GM18498 (cell line): ENCODE measurements around the gene ADAMTS9.

Experiments
- ATAC-seq: cut with Tn5 transposase; IDR thresholded peaks from one replicate; pipeline ENCODE4 v1.9.1; 2021; ENCODE audit warnings: mild to moderate bottlenecking, moderate library complexity; ENCODE audit not compliant: unreplicated experiment

The ADAMTS9 gene

DNA sequence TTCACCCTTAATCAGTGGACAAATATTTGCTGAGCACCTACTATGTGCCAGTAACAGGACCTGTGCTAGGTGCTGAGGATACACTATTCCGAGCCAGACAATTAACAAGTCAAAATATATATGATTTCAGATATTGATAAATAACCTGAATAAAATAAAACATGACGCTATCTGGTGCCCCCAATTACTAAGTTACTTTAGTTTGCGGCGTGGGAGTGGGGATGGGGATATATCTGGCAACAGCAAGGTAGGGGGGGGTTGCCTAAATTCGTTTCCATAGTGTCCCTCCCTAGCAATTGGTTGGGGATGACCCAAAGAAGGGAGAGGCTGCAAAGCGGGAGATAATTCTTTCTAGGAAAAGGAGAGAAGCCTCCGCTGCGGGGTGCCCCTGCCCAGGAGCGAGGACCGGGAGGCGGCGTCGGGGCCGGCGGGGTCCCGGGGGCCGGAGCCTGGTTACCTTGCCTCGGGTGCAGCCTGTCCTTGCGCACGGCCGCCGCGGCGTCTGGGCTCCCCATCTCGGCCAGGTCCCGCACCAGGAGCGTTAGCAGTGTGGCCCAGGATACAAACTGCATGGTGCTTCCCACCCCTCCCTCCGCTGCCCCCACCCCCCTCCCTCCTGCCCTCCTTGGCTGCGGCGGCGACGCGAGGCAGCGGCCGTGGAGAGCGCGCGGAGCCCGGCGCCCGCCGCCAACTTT, 567 bp downstream of the ADAMTS9 start:
- no peak for ATAC-seq

DNA sequence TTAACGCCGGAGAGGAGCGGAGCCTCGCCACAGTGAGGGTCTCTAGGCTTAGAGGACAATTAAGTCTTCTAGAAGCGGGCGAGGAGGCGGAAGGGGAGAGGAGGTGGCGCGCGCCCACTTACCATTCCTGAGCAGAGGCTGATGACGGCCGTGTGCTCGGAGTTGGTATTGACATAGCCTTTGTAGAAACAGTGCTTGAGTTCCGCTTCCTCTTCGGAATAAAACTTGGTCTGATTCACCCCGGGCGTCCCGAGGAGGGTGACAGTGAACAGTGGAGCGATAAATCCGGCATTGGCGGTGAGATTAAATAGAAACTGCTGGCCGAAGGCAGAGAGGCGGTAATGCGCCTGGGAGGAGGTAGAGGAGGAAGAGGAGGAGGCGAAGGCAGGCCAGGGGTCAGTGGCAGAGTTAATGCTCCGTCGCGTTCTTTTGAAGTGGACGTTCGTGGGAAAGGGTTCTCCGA, 1.3 kb downstream of the ADAMTS9 start:
- ATAC-seq = no peak

- no peak for ATAC-seq
These were observed 1.9 kb downstream of the ADAMTS9 start for GRCh38 chr3:64685800-64686445.

DNA sequence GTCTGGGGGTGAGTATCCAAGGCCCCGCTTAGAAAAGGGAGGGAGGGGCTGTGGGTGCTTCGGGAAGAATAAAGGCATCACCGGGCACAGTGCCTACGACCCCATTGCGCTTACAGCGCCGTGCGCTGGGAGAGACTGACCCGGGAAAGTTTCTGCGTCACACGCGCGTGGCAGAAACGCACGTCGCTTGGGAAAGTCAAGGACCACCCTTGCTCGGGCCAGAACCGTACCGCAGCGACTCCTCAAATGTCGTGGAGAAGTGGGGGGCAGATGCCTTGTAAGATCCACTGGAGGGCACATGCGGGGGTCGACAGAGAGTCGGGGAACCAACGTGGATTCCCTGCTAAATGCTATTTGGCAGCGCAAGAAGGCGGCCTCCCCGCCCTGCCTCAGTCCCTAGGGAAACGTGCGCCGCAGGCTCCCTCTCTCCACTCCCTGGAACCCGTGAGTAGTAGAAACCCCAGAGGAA, 2.4 kb downstream of the ADAMTS9 start:
- ATAC-seq = no peak

GRCh38 chr3:64684715-64685261, 3.0 kb downstream of the ADAMTS9 start:
- no peak for ATAC-seq

DNA sequence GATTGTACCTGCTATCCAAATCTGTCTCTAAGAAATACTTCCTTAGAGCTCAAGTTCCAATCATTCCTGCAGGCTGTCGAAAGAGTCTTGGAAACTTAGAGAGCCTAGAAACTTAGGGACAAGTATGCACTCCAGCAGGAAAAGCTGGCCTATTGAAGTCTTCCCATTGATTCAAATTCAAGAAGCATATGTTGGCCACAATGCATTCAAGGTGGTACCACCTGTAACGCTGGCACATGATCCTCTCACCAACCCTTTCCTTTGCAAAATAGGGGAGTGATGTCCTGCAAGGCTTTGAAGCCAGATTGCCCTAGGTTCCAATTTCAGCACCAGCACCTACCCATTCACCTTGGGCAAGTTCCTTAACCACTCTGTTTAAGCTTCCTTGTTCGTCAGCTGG, 6.0 kb downstream of the ADAMTS9 start:
- ATAC-seq = no peak

DNA sequence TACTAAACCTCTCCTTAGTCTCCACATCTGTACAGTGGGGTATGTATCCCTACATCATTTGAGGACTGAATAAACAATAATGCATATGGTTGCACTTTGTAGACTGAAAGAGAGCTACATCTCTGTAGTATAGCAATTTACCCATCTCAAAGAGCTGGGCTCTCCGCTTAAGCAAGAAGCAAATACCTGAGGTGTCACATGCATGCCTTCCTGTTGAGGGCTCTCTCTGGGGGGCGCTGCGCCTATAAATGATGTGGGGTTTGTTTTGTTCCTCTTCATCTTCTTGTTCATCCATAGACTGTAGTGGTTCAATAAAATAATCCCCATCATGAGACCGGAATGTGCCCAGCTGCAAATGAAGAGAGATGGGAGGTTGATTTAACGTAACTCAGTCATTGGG, 6.8 kb downstream of the ADAMTS9 start:
- no peak for ATAC-seq

DNA sequence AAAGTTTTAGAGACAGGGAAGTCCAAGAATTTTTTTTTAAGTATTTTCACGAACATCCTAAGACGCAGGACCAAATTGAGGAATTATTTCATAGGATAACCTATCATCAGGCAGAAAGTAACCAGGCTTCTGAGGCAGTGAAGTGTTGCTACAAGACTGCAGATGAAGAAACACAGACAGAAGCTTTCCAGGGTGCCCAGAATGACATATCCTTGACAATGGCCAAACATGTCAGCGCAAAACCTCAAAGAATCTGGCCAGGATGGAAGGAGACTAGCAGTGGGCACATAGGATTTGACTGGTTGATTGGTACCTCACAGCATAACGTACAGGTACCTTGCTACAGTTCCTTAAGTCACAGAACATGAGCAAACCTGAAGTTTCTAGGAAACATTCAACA, 7.5 kb downstream of the ADAMTS9 start:
- no peak for ATAC-seq

DNA sequence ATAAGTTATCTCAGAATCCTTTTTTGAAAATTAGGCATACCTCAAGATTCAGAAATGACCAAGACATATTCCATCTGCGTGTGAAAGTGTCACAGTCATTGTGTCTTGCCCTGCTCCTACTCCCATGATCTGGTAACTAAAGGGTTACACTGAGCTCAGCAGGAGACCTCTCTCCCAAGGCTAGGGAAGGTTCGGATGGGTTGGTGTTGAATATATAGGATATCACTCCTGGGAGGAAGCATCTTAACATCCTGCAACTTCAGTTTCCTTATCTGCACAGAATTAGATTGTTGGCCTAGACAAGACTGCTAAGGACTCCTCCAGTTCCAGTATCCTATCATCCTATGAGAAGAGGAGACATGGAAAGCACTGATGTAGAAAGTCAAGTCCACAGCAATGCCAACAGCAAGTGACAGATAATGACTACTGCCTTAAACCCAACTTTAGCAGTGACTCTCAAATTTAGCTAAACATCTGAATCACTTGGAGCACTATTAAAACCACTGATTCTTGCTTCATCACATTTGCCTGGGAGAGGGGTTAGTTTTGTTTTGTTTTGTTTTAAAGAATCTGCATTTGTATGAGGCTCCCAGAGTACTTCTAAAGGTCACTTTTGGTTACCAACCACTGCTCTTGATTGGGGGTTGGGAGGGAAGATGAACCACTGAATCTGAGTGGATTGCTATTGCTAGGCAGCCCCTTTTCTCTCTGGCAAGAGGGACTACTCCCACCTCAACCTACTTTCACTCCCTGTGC, 9.7 kb downstream of the ADAMTS9 start:
- no peak for ATAC-seq

DNA sequence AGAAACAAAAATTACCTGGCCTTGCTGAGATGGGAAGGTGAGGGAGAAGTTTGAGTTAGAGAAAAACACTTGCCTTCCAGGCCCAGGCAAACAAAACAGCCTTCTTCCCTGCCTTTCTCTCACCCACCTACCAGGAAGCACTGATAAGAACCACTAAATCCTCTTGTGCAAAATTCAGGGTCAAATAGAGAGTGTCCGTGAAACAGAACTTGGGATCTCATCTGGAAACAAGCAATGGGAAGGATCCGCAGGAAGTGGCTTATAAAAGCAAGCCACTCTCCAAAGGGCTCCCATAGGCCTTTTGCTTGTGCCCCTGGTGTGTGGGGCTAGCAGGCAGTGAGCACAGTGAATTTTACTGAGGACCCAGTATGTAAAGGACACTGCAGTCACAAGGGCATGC, 11.0 kb downstream of the ADAMTS9 start:
- no peak for ATAC-seq

- ATAC-seq = no peak
These were observed 12.0 kb downstream of the ADAMTS9 start for GRCh38 chr3:64675687-64676247.

GRCh38 chr3:64674591-64675076, 13.2 kb downstream of the ADAMTS9 start:
- ATAC-seq = no peak

DNA sequence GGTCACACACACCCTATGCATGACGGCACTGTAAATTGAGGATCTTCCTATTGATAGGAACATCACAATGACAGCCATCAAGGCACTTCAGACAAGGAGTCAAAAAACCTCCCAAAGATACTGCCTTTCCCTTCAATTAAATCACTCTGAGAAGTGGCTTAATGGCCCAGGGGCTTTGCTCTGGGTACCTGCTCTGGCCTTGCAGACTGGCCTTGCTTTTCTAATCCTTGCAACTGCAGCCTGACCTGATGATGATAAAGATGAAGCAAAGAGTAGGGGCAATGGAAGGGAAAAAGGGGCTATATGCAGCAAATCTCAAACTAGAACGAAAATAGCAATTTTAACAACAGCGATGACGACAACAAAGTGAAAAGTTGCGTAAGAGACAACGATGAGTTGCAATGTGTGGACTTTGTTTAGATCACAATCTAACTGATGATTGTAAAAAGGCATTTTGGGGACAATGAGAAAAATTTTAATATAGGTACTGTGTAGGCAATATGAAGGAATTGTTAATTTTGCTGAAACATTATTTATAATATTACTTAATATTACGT, 14.6 kb downstream of the ADAMTS9 start:
- ATAC-seq = no peak

DNA sequence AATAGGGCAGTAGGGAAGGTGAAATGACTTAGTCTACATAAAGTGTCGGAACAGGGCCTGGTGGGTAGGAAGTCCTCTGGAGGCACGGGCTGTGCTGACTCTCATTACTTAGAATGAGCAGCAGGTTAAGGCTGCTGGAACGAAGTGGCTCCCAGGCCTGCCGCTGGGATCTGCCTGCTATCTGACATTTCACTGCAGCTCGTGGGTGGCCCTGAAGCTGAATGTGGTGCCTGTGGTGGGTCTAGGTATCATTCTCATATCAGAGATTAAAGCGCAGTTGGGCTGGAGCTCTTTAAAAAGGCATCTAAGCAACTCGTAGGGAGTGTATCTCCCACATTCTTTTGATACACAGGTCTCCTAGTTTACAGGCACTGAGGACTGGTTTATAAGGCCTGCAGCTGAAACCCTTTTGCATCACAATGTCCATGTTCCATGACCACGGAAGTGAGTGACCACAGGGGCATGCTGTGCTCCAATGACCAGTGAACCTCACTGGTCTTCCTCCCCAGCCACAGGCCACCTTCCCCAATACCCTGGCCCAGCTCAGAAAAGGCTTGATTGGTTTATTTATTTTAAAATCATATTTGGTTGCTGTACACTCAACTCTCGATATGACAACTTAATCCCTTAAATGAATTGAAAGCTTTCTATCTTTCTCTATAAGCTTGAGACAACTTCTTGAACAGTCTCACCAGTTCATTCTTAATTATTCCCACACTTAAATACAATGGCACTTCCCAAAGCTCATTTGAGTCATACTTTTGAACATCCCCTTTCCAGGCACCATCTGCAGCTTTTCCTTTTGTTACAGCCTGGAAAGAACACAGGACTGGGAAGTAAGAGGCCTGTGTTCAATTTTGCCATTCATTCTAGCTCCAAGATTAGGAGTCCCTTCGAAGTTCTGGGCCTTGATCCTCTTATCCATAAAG, 19.0 kb downstream of the ADAMTS9 start:
- no peak for ATAC-seq

- ATAC-seq = no peak
These were observed 19.8 kb downstream of the ADAMTS9 start for GRCh38 chr3:64667887-64668581.

GRCh38 chr3:64667138-64667537, 20.7 kb downstream of the ADAMTS9 start:
- no peak for ATAC-seq

DNA sequence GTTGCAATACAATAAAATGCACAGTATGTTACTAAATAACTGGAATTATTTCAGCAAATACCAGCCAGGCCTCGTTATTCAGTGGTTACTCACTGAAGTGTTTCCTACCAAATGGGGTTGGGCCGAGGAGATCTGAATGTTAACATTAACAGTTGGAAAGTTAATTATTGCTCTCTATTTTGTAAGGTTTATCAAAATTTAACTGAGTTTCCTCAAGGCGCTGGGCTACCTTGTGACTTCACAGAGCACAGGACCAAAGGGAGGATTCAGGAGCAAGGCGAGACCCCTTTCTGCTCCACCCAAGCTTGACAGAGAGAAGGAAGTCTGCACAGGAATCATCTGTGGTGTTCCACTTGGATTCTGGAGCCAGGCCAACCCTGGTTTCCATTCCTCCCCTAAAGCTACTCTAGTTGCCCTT, 21.6 kb downstream of the ADAMTS9 start:
- ATAC-seq = no peak

DNA sequence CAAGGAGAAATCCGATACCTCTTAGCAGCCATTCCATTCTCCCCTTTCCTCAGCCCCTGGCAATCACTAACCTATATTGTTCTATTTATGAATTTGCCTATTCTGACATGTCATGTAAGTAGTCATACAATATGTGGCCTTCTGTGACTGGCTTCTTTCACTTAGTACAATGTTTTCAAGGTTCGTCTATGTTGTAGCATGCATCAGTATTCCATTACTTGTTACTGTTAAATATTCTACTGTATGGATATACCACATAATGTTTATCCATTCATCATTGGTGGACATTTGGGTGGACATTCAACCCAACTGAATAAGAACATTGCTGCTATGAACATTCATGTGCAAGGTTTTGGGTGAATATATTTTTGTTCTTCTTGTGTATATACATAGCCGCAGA, 23.4 kb downstream of the ADAMTS9 start:
- no peak for ATAC-seq

DNA sequence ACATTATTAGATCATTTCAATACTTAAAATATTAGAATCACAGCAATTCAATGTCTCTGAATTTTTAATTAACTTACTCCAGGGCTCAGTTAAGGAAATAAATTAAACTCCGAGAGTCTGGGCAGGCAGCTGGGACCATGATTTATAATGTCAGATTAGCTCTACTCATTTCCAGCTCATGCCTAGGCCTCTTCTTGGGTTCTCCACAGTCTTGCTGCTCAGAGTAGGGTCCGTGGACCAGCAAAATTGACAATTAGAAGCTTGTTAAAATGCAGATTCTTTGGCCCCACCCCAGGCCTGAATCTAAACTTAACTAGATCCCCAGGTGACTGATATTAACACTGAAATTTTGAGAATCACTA, 28.2 kb downstream of the ADAMTS9 start:
- no peak for ATAC-seq
